DMS 273 treated with DMSO at 0.1 percent for 48 hours (cell line): ENCODE measurements around the gene JAK3.

Experiments used
- DNase-seq: peaks from one replicate; lab custom pipeline; 2025; lab: John Stamatoyannopoulos, UW

Gene JAK3

GRCh38 chr19:17840019-17840418 lies 7.8 kb downstream of the JAK3 start:
- no peak for DNase-seq

DNA sequence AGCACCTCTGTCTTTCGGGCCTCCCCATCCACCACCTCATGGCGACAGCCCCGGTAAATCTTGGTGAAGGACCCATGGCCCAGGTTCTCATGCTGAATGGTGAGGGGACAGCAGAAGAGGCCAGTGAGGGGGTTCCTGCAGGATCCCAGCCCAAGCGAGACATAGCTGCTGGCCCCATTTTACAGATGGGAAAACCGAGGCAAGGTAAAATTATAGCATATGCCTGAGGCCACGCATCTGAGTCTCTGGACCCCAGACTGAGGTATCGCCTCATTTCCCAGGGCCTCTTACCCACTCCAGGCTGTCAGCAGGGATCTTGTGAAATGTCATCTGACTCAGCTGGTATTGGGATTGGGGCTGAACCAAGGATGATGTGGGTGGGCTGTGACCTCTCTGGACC lies 9.8 kb downstream of the JAK3 start:
- no peak for DNase-seq

DNA sequence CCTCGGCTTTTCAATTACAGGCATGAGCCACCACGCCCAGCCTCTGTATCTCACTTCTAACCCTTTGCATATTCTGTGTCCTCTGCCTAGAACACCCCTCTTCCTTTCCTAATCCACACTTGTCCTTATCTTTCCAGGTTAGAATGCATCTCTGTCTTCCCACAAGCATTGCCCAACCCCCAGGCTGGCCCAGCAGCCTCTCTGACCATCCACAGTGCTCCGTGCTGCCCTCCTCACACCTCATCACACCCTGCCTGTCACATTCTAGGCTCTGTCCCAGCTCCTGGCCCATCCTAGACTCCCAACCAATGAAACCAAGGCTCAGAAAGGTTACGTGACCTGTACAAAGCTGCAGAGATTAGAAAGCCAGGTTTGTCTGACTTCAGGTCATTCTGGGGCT lies 11.3 kb downstream of the JAK3 start:
- DNase-seq, result no peak

DNA sequence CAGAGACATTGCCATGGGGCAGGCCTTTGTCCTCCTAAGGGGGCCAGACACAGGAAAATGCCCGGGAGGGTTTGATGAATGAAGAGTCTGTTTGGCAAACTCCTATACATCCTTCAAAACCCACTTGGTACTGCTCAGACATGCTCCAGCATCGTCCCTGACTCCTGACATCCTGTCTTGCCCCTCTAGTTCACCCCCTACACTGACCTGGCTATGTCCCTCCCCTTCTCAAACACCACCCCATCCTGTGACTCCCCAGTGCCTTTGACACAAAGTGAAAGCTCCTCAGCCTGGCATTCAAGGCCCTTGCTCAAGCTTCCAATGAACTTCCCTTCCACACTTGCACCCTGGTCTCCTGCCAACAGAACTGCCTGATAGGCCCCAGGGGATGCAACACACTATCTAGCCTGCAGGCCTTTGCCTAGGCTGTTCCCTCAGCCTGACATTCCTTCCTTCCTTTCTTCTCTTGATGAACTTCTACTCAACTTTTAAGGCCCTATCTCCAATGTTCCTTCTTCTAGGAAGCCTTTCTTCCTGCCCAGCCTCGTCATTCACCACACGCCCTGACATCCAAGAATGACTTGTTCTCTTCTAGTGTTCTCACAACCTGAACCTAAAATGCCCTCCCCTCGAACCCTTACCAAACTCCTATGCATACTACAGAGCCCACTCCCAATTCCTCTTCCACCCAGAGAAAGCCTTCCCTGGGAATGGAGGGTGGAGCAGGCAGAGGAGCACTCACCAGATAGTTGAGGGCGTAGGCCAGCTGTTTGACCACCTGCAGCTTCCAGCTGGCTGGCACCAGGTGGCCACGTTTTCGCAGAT lies 12.4 kb downstream of the JAK3 start:
- DNase-seq, result no peak

DNA sequence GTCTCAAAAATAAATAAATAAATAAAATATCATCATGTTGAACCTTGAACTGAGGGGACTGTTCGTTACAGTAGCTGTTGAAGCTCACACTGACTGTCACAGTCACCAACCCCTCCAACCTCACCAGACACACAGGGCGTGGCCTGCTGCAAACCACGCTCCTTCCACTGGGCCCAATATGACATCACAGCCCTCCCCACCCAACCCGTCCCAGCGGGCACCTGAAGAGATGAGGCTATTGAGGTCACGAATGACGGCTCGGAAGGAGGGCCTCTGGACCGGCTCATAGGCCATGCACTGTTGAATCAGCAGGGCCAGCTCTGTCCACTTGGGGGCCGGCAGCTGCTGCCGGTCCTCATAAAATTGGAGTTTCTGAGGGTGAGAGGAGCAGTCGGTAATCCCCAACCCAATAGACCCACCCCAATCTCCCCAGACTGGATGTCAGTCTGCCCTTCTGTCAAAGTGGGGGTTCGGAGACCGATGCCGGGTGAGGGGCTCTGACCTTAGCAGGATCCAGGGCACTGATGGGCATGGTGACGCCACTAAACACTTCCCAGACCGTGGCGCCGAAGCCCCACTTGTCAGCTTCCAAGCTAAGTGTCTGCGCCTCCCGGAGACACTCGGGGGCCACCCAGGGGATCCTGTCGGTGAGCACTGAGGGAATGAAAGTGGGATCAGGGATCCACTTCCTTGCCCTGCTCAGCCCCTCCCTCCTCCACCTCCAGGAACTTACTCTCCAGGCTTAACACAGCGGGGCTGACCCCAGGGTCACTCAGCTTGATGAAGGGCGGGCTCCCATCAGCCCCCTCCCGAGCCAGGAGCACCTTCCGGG lies 13.2 kb downstream of the JAK3 start:
- no peak for DNase-seq

DNA sequence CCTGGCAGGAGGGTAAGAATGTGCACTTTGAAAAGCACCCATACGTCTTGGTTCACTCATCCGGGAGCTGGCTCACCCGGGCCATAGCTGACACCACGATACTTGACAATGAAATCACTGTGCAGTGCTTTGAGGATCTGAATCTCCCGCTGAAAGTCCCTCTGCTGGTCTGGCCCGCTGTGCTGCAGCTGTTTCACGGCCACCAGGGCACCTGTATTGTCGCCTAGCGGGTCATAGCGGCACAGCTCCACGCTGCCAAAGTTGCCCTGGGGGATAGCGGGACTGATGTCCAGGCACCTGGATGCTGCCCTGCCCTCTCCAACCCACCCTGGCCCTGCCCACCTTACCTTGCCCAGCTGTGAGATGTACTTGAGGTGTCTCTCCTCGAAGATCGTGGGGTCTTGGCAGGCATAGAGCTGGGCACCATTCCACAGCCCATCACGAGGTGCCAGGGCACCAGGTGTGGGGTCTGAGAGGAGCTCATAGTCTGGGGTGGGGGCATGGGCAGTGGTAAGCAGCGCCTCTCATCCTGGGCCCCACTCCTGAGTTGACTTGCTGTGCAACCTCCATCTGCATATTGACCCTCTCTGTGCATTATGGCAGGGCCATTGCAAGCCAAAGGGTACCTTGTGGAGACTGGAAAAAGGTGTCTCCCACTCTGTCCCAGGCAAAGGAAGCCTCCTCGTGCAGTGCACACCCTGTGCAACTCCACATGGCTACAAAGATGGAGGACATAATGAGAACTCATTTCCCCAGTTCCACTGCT lies 15.2 kb downstream of the JAK3 start:
- no peak for DNase-seq

- no peak for DNase-seq
Measured at GRCh38 chr19:17831419-17831888, 16.3 kb downstream of the JAK3 start.

GRCh38 chr19:17830567-17831418 lies 17.0 kb downstream of the JAK3 start:
- peak; percentile 71 for DNase-seq

- peak; percentile 66 for DNase-seq
Measured at GRCh38 chr19:17829855-17830566, 17.8 kb downstream of the JAK3 start.

GRCh38 chr19:17826508-17827056 lies 21.2 kb downstream of the JAK3 start:
- DNase-seq, result no peak

GRCh38 chr19:17824339-17824738 lies 23.4 kb downstream of the JAK3 start:
- DNase-seq, result no peak

DNA sequence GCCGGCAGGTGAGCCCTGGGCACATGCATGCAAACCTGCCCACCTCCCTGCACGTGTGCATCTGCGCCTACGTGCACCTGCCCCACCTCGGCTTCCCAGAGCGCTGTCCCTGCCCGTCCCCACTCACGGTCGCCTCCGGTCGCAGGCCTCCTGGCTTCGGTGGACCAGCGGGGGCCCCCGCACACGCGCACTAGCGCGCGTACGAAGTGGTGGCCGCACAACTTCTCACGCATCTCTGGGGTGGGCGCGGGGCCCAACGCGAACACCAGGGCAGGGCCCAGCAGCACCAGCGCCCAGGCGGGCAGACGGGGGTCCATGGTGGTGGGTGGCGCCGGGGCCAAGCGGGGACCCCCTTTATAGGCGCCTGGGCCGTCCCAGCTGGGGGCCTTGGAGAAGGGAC lies 26.6 kb downstream of the JAK3 start, which contains the start of gene INSL3:
Gene INSL3, minus strand, starts transcription at position 330 of the 400 bp plus-strand sequence. Its CDS starts 13 bp downstream, at position 317.
- no peak for DNase-seq

GRCh38 chr19:17817668-17818363 lies 30.0 kb downstream of the JAK3 start:
- DNase-seq, result no peak

DNA sequence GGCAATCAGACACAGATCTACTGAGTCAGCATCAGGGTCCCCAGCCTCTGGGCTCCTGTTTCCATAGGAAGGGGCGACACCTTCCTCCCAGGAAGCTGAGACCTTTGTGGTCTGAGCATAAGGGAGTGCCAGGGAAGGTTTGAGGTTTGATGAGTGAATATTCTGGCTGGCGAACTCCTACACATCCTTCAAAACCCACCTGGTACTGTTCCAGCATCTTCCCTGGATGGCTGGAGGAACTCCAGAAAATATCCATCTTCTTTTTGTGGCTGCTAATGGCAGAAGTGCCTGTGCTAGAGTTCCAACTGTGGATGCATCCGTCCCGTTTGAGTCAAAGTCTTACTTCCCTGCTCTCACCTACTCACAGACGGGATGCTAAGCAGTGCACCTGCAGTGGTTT lies 35.7 kb downstream of the JAK3 start:
- DNase-seq, result no peak

- DNase-seq, result no peak
Measured at GRCh38 chr19:17811681-17812080, 36.1 kb downstream of the JAK3 start.

DNA sequence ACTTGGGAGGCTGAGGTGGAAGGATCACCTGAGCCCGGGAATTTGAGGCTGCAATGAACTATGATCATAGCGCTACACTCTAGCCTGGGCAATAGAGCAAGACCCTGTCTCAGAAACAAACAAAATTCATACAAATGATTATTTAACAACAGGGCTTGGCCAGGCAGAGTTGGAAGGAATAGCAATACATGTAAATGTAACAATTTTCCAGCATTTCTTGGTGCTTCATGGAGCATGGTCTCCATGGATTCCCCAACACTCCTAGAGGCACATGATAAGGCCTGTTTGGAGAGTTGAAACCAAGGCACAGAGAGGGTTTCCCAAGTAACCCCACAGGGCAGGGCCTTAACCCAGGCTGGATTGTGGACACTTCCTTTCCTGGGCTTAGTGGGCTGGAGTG lies 36.7 kb downstream of the JAK3 start:
- no peak for DNase-seq

- no peak for DNase-seq
Measured at GRCh38 chr19:17807731-17808316, 40.0 kb downstream of the JAK3 start.

DNA sequence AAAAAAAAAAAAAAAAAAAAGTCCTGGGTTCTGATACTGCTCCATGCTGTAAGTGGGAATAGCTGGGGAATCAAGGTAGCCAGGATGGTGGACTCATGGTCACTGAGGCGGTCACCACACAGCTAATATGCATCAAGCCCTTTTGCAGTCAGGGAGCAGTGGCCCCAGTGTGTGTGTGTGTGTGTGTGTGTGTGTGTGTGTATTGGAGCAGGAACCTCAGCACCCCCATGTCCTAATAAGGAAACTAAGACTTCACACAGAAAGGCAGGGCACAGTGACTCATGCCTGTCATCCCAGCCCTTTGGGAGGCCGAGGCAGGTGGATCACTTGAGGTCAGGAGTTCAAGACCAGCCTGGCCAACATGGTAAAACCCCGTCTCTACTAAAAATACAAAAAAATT lies 40.8 kb downstream of the JAK3 start:
- no peak for DNase-seq

- DNase-seq, result no peak
Measured at GRCh38 chr19:17805427-17805826, 42.4 kb downstream of the JAK3 start.
